ENCODE results near the gene PCYT1A. TPM values are rescaled to one million over a fixed set of nuclear protein-coding genes. Genes with fewer than 3 reads are reported as not detected.

The PCYT1A gene
- total and polyA plus RNA-seq, 2 of the 13 experiments (the other 11 are each of a cell fraction or from before 2014, with no cell fraction given), result 26.4 to 45.3 TPM

DNA sequence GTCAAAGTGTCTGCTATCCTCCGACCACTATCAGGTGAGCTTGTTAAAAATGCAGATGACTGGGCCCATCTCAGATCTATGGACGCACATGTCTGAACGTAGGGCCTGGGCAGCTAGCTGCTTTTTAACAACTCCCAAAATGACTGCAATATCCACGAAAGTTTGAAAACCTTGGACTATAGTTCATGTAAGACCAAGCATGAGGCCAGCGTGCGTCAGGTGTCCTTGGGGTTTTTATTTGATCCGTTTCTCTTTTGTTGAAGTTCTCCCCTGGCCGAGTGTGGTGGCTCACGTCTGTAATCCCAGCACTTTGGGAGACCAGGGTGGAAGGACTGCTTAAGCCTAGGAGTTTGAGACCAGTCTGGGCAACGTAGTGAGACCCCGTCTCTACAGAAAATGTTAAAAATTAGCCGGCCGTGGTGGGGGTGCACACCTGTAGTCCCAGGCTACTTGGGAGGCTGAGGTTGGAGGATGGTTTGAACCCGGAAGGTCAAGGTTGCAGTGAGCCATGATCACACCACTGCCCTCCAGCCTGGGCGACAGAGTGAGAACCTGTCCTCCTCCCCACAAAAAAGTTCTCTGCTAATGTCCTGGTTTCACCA is 61.7 kb downstream of the PCYT1A start:
- H3K4me2 ChIP-seq (ENCODE audit: low read depth, low read length), result no peak overlapping the region
- H3K27me3 ChIP-seq (ENCODE audit: control insufficient read depth in 1 of 2, insufficient read depth in 2 of 2, low read length in 2 of 2), result no peaks in the 10 kb centered on the region
- WGBS (ENCODE audit: low lambda C conversion rate), result 78% methylated on average over 15 of the region's 15 CpGs
- H3K27ac ChIP-seq (ENCODE audit: extremely low read length, insufficient read depth, low read length), result no peak overlapping the region
- no peak overlapping the region for H2AFZ ChIP-seq (ENCODE audit: low read length)
- ChIA-PET POLR2A (no interaction called here), CTCF (ENCODE audit: low intra/inter-chr PET ratio, low total read pairs) (no interaction called here)
- no peak overlapping the region for H3K9ac ChIP-seq (ENCODE audit: insufficient read depth, low read depth, low read length)
- H3K4me3 ChIP-seq (replicated peaks in 1 of 3; ENCODE audit: insufficient read depth in 1 of 3, low read depth in 2 of 3, low read length in 3 of 3), result no peak overlapping the region
- H3K36me3 ChIP-seq (replicated peaks in 1 of 2; ENCODE audit: control insufficient read depth in 1 of 2, insufficient read depth in 2 of 2, low read length in 2 of 2), result no peaks in the 10 kb centered on the region; a peak in 1 of 5 replicates
- in situ Hi-C loops (cut with HindIII; ENCODE audit: extremely low pct_ligation_motif_present, low pct_unique_long_range_greater_than_20kb) (no loop called here), intact Hi-C loops (cut with micrococcal nuclease; ENCODE audit: unreplicated experiment) (no loop called here)
- peaks cover 40% of the 10 kb centered on the region for H3K4me1 ChIP-seq (ENCODE audit: insufficient read depth, low read length)
- no peaks in the 10 kb centered on the region for H3K9me3 ChIP-seq (ENCODE audit: low read length)
- BruUV-seq (replicated peaks), result no TSS peak
- H3K79me2 ChIP-seq (ENCODE audit: insufficient read depth, low read length), result no peaks in the 10 kb centered on the region
- H4K20me1 ChIP-seq (ENCODE audit: insufficient read depth, low read length), result no peaks in the 10 kb centered on the region
- TF ChIP-seq SOX6 (IDR thresholded peaks at IDR 0.05), result no peak
- 0 out of 2 replicates have a peak, but pooled peaks have one; percentile 9 for TF ChIP-seq SOX6 (CRISPR knock-in tag; IDR thresholded peaks at IDR 0.05)
- TF ChIP-seq NFE2L1 (CRISPR knock-in tag; IDR thresholded peaks at IDR 0.05; ENCODE audit: borderline replicate concordance), result no peak
- TF ChIP-seq ZNF816 (CRISPR knock-in tag; IDR thresholded peaks at IDR 0.05; ENCODE audit: borderline replicate concordance), result 0 out of 2 replicates have a peak, but pooled peaks have one; percentile 32
- TF ChIP-seq, protein P1, sequence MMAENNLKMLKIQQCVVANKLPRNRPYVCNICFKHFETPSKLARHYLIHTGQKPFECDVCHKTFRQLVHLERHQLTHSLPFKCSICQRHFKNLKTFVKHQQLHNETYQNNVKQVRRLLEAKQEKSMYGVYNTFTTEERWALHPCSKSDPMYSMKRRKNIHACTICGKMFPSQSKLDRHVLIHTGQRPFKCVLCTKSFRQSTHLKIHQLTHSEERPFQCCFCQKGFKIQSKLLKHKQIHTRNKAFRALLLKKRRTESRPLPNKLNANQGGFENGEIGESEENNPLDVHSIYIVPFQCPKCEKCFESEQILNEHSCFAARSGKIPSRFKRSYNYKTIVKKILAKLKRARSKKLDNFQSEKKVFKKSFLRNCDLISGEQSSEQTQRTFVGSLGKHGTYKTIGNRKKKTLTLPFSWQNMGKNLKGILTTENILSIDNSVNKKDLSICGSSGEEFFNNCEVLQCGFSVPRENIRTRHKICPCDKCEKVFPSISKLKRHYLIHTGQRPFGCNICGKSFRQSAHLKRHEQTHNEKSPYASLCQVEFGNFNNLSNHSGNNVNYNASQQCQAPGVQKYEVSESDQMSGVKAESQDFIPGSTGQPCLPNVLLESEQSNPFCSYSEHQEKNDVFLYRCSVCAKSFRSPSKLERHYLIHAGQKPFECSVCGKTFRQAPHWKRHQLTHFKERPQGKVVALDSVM (CRISPR knock-in tag; IDR thresholded peaks at IDR 0.05), result 0 out of 2 replicates have a peak, but pooled peaks have one; percentile 18
- peak; percentile 50; the same call in 1 of the 2 replicates for TF ChIP-seq ZMYM3 (CRISPR knock-in tag; IDR thresholded peaks at IDR 0.05)
- TF ChIP-seq ZNF121 (CRISPR knock-in tag; IDR thresholded peaks at IDR 0.05), result 0 out of 2 replicates have a peak, but pooled peaks have one; percentile 41
- TF ChIP-seq ZNF460 (CRISPR knock-in tag; IDR thresholded peaks at IDR 0.05; ENCODE audit: borderline replicate concordance), result peak; percentile 67
- TF ChIP-seq FOXK2 (IDR thresholded peaks at IDR 0.05), result no peak
- TF ChIP-seq, protein P2, sequence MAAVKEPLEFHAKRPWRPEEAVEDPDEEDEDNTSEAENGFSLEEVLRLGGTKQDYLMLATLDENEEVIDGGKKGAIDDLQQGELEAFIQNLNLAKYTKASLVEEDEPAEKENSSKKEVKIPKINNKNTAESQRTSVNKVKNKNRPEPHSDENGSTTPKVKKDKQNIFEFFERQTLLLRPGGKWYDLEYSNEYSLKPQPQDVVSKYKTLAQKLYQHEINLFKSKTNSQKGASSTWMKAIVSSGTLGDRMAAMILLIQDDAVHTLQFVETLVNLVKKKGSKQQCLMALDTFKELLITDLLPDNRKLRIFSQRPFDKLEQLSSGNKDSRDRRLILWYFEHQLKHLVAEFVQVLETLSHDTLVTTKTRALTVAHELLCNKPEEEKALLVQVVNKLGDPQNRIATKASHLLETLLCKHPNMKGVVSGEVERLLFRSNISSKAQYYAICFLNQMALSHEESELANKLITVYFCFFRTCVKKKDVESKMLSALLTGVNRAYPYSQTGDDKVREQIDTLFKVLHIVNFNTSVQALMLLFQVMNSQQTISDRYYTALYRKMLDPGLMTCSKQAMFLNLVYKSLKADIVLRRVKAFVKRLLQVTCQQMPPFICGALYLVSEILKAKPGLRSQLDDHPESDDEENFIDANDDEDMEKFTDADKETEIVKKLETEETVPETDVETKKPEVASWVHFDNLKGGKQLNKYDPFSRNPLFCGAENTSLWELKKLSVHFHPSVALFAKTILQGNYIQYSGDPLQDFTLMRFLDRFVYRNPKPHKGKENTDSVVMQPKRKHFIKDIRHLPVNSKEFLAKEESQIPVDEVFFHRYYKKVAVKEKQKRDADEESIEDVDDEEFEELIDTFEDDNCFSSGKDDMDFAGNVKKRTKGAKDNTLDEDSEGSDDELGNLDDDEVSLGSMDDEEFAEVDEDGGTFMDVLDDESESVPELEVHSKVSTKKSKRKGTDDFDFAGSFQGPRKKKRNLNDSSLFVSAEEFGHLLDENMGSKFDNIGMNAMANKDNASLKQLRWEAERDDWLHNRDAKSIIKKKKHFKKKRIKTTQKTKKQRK (IDR thresholded peaks at IDR 0.05; ENCODE audit: low read length), result no peak
- TF ChIP-seq ZNF501 (CRISPR knock-in tag; IDR thresholded peaks at IDR 0.05), result peak; percentile 55
- ATAC-seq (no peak), DNase-seq (ENCODE audit: low spot score) (no peak), FAIRE-seq (no peak)
